SK-N-SH (cell line): ENCODE data around the gene FLOT1. TPM values are rescaled to one million over a fixed set of nuclear protein-coding genes. Genes with fewer than 3 reads are reported as not detected.

Experiments used
- CTCF ChIA-PET: fragments of 300-600, 350-600 bp; formaldehyde crosslinking; extraction: SDS; loops from one replicate; lab custom pipeline; 2021; lab: Yijun Ruan, JAX
- POLR2A ChIA-PET: fragments of 350-600 bp; sonication (Branson Sonifier 250); formaldehyde crosslinking; extraction: SDS; loops from one replicate; lab custom pipeline; 2020; ENCODE audit warnings: antibody characterized with exemption, inconsistent platforms; lab: Yijun Ruan, JAX
- DNase-seq: peaks from one replicate; pipeline ENCODE4 v3.0.0; 2012
- H2AFZ ChIP-seq: fragments of 200-600 bp; sonication (generic); 2 replicates; pipeline ENCODE4 v1.8.1; 2016; ENCODE audit warnings: antibody characterized with exemption, mild to moderate bottlenecking, low read depth
- H3F3A ChIP-seq: fragments of 200-600 bp; sonication (generic); replicated peaks from 2 replicates; pipeline ENCODE3; 2016; ENCODE audit warnings: antibody characterized with exemption, mild to moderate bottlenecking; ENCODE audit not compliant: insufficient read depth
- H3K27ac ChIP-seq, 2 experiments: fragments of 200-500 bp in 1 of 2; fragments of 200-600 bp in 1 of 2; sonication (Bioruptor generic) in 1 of 2; sonication (generic), shearing (Covaris generic) in 1 of 2; 2 replicates each; pipeline versions ENCODE4 v1.5.1 to v1.6.1; 2014 to 2016; ENCODE audit warnings: low read depth in 2 of 2, inconsistent platforms in 1 of 2, low read length in 1 of 2, mild to moderate bottlenecking in 1 of 2, mixed read lengths in 1 of 2
- H3K27me3 ChIP-seq: fragments of 200-600 bp; sonication (generic), shearing (Covaris generic); 2 replicates; pipeline ENCODE4 v1.6.1; 2016; ENCODE audit warnings: mixed run types; ENCODE audit not compliant: insufficient read depth
- H3K36me3 ChIP-seq, 2 experiments: fragments of 200-500 bp in 1 of 2; fragments of 200-600 bp in 1 of 2; sonication (Bioruptor generic) in 1 of 2; sonication (generic) in 1 of 2; replicated peaks in 1 of 2; 2 replicates each; pipeline versions ENCODE3 to v1.5.1; 2014 to 2016; ENCODE audit warnings: low read length in 1 of 2, mild to moderate bottlenecking in 1 of 2; ENCODE audit not compliant: insufficient read depth in 2 of 2, control insufficient read depth in 1 of 2
- H3K4me1 ChIP-seq, 2 experiments: fragments of 200-500 bp in 1 of 2; fragments of 200-600 bp in 1 of 2; sonication (Bioruptor generic) in 1 of 2; sonication (generic), shearing (Covaris generic) in 1 of 2; 2 replicates each; pipeline versions ENCODE4 v1.5.1 to v1.6.1; 2014 to 2016; ENCODE audit warnings: low read depth in 1 of 2, low read length in 1 of 2, mixed run types in 1 of 2; ENCODE audit not compliant: insufficient read depth in 2 of 2, control insufficient read depth in 1 of 2
- H3K4me2 ChIP-seq: fragments of 200-600 bp; sonication (generic), shearing (Covaris generic); 2 replicates; pipeline ENCODE4 v1.6.1; 2017; ENCODE audit warnings: mixed run types
- H3K4me3 ChIP-seq, 2 experiments: fragments of 200-500 bp in 1 of 2; fragments of 200-600 bp in 1 of 2; sonication (Bioruptor generic) in 1 of 2; sonication (generic), shearing (Covaris generic) in 1 of 2; 2 replicates each; pipeline versions ENCODE4 v1.5.1 to v1.8.1; 2014 to 2016; ENCODE audit warnings: low read depth in 2 of 2, inconsistent platforms in 1 of 2, low read length in 1 of 2, mild to moderate bottlenecking in 1 of 2, mixed read lengths in 1 of 2, moderate library complexity in 1 of 2
- H3K79me2 ChIP-seq: fragments of 200-600 bp; sonication (generic); 2 replicates; pipeline ENCODE4 v1.8.1; 2017; ENCODE audit warnings: mild to moderate bottlenecking; ENCODE audit not compliant: insufficient read depth
- H3K9ac ChIP-seq: fragments of 200-600 bp; sonication (generic); 2 replicates; pipeline ENCODE4 v1.6.1; 2017; ENCODE audit warnings: mixed run types
- H3K9me2 ChIP-seq: fragments of 200-600 bp; sonication (generic); 2 replicates; pipeline ENCODE4 v1.6.1; 2017; ENCODE audit warnings: mixed run types
- H3K9me3 ChIP-seq: fragments of 200-600 bp; sonication (generic); 2 replicates; pipeline ENCODE4 v1.6.1; 2017; ENCODE audit warnings: mixed run types, mild to moderate bottlenecking, moderate library complexity
- H4K20me1 ChIP-seq: fragments of 200-600 bp; sonication (generic); 2 replicates; pipeline ENCODE4 v1.6.1; 2017; ENCODE audit warnings: mild to moderate bottlenecking, mixed run types; ENCODE audit not compliant: insufficient read depth
- CHD2 ChIP-seq: fragments of 150-350 bp; IDR thresholded peaks from 2 replicates; pipeline ENCODE4 v1.6.1; 2018; ENCODE audit warnings: low read length; ENCODE audit not compliant: partially characterized antibody
- ELF1 ChIP-seq: IDR thresholded peaks from 2 replicates; pipeline ENCODE4 v1.4.0; 2012
- GABPA ChIP-seq: IDR thresholded peaks from 2 replicates; pipeline ENCODE4 v1.4.0; 2012; ENCODE audit warnings: low read depth, mild to moderate bottlenecking
- GATA2 ChIP-seq: sonication (generic); formaldehyde crosslinking; IDR thresholded peaks from 2 replicates; pipeline ENCODE4 v1.5.0; 2020; ENCODE audit warnings: mild to moderate bottlenecking, missing genetic modification reagents
- IRF3 ChIP-seq: fragments of 150-350 bp; IDR thresholded peaks from 2 replicates; pipeline ENCODE4 v1.6.1; 2016; ENCODE audit warnings: mild to moderate bottlenecking, low read depth, low read length
- JUND ChIP-seq: IDR thresholded peaks from 2 replicates; pipeline ENCODE4 v1.4.0; 2012
- MAX ChIP-seq: IDR thresholded peaks from 2 replicates; pipeline ENCODE4 v1.4.0; 2012; ENCODE audit warnings: low read depth
- MEF2A ChIP-seq: IDR thresholded peaks from 2 replicates; pipeline ENCODE4 v1.4.0; 2012; ENCODE audit warnings: low read depth, borderline replicate concordance
- MXI1 ChIP-seq: IDR thresholded peaks from 2 replicates; pipeline ENCODE4 v1.6.1; 2012; ENCODE audit warnings: mild to moderate bottlenecking, low read depth, low read length, improper control_type of control experiment
- PBX3 ChIP-seq: IDR thresholded peaks from 2 replicates; pipeline ENCODE4; 2012
- POLR2AphosphoS5 ChIP-seq: IDR thresholded peaks from 2 replicates; pipeline ENCODE4 v1.6.1; 2012; ENCODE audit warnings: low read depth, low read length
- RAD21 ChIP-seq: IDR thresholded peaks from 2 replicates; pipeline ENCODE4 v1.6.1; 2012; ENCODE audit warnings: mild to moderate bottlenecking, low read length
- RCOR1 ChIP-seq: fragments of 150-350 bp; IDR thresholded peaks from 2 replicates; pipeline ENCODE4 v1.6.1; 2017; ENCODE audit warnings: antibody characterized with exemption, low read length
- REST ChIP-seq: IDR thresholded peaks from 2 replicates; pipeline ENCODE4 v1.6.1; 2012; ENCODE audit warnings: mild to moderate bottlenecking, low read depth, low read length, moderate library complexity
- RXRA ChIP-seq: IDR thresholded peaks from 2 replicates; pipeline ENCODE4 v1.4.0; 2012; ENCODE audit warnings: low read depth, mild to moderate bottlenecking, borderline replicate concordance
- SIN3A ChIP-seq: IDR thresholded peaks from 2 replicates; pipeline ENCODE4 v1.6.1; 2012; ENCODE audit warnings: low read depth, mild to moderate bottlenecking, low read length, moderate library complexity, borderline replicate concordance
- TAF1 ChIP-seq: IDR thresholded peaks from 2 replicates; pipeline ENCODE4 v1.6.1; 2012; ENCODE audit warnings: low read depth, mild to moderate bottlenecking, low read length, moderate library complexity, borderline replicate concordance
- TCF12 ChIP-seq: IDR thresholded peaks from 2 replicates; pipeline ENCODE4 v1.4.0; 2012
- TEAD4 ChIP-seq: IDR thresholded peaks from 2 replicates; pipeline ENCODE4 v1.4.0; 2012; ENCODE audit warnings: mild to moderate bottlenecking, borderline replicate concordance; ENCODE audit not compliant: insufficient read depth
- USF2 ChIP-seq: fragments of 150-350 bp; IDR thresholded peaks from 2 replicates; pipeline ENCODE4 v1.6.1; 2017; ENCODE audit warnings: antibody characterized with exemption, low read length, low read depth, borderline replicate concordance
- YY1 ChIP-seq: IDR thresholded peaks from 2 replicates; pipeline ENCODE4 v1.4.0; 2012; ENCODE audit warnings: low read depth, mild to moderate bottlenecking
- ZBTB33 ChIP-seq: IDR thresholded peaks from 2 replicates; pipeline ENCODE4 v1.4.0; 2012; ENCODE audit warnings: low read depth, borderline replicate concordance
- WGBS: methylation state at CpG from one replicate; pipeline ENCODE4 v1.1.6; 2017; ENCODE audit warnings: low lambda C conversion rate; 5-methylcytosine and 5-hydroxymethylcytosine counted together
- polyA plus RNA-seq, 3 experiments: library from polyadenylated mRNA; depleted of rRNA; stranded (reverse); fragments of >200 nt; gene quantifications; 2 replicates each; pipeline ENCODE4 v1.2.3, GENCODE V29; 2012

The FLOT1 gene
- polyA plus RNA-seq, 1 of the 3 experiments (the other 2 are of a cell fraction): 462 TPM

GRCh38 chr6:30682143-30683117, 60.1 kb downstream of the FLOT1 start:
- H3F3A ChIP-seq: peaks cover 35% of the 10 kb centered on the region
- POLR2A ChIA-PET: interaction anchor here (0.6 to 1.4 kb wide), 7 partner anchors 9 to 219 kb away, joined by 3 to 4 read pairs (median 4); partner anchors contain the start of gene MDC1
- H3K4me1 ChIP-seq: peaks cover 16 to 57% of the 10 kb centered on the region in 2 experiments; a peak in 3 of 4 replicates
- H3K27me3 ChIP-seq: no peaks in the 10 kb centered on the region
- H3K9me2 ChIP-seq: no peaks in the 10 kb centered on the region
- H3K4me2 ChIP-seq: peak overlapping the region; percentile 98
- peaks cover 8 to 36% of the 10 kb centered on the region in 2 experiments for H3K36me3 ChIP-seq
- peaks cover 34% of the 10 kb centered on the region for H4K20me1 ChIP-seq
- CTCF ChIA-PET: interaction anchor here (0.6 to 29.8 kb wide), 7 partner anchors 9 to 201 kb away, joined by 3 to 838 read pairs (median 4); partner anchors contain the start of genes DHX16, FLOT1, MDC1 and NRM
- peak overlapping the region; percentile 93 to 97 for H3K27ac ChIP-seq
- peaks cover 99% of the 10 kb centered on the region for H3K79me2 ChIP-seq
- 8% methylated on average over 9 of the region's 11 CpGs for WGBS
- DNase-seq: peak; percentile 84
- no peak overlapping the region for H2AFZ ChIP-seq
- peak overlapping the region; percentile 74 to 77 for H3K4me3 ChIP-seq
- no peaks in the 10 kb centered on the region for H3K9me3 ChIP-seq
- H3K9ac ChIP-seq: peak overlapping the region; percentile 97
- no peak for TF ChIP-seq RCOR1
- no peak for TF ChIP-seq MEF2A
- TF ChIP-seq TCF12: peak; percentile 50; the same call in 1 of the 2 replicates
- peak; percentile 33; the same call in 1 of the 2 replicates for TF ChIP-seq SIN3A
- peak; percentile 32; the same call in 1 of the 2 replicates for TF ChIP-seq TAF1
- TF ChIP-seq MAX: peak; percentile 62; the same call in 1 of the 2 replicates
- TF ChIP-seq JUND: peak; percentile 92
- TF ChIP-seq PBX3: 0 out of 2 replicates have a peak, but pooled peaks have one; percentile 27
- peak; percentile 78 for TF ChIP-seq POLR2AphosphoS5
- TF ChIP-seq RXRA: peak; percentile 53; the same call in 1 of the 2 replicates
- TF ChIP-seq RAD21: 0 out of 2 replicates have a peak, but pooled peaks have one; percentile 1
- TF ChIP-seq MXI1: peak; percentile 32; the same call in 1 of the 2 replicates
- TF ChIP-seq TEAD4: 0 out of 2 replicates have a peak, but pooled peaks have one; percentile 31
- 0 out of 2 replicates have a peak, but pooled peaks have one; percentile 35 for TF ChIP-seq ELF1
- 0 out of 2 replicates have a peak, but pooled peaks have one; percentile 11 for TF ChIP-seq ZBTB33
- TF ChIP-seq YY1: peak; percentile 19; the same call in 1 of the 2 replicates
- no peak for TF ChIP-seq IRF3
- TF ChIP-seq GABPA: peak; percentile 79
- no peak for TF ChIP-seq USF2
- peak; percentile 7 for TF ChIP-seq CHD2
- TF ChIP-seq REST: no peak
- TF ChIP-seq GATA2 (CRISPR knock-in tag): no peak
